Urinary bladder (tissue), 4 donors: ENCODE results near the gene GTSF1L. TPM values are rescaled to one million over a fixed set of nuclear protein-coding genes. Genes with fewer than 3 reads are reported as not detected.
"Not testable (repeated sequence)": the region's sequence is repeated elsewhere in the genome, so short reads cannot be mapped to it uniquely, and the experiment has no call there.

Source experiments
- DNase-seq: peaks from one replicate; pipeline ENCODE4 v3.0.0-alpha.2; 2015; ENCODE audit errors: extremely low spot score
- H3K27ac ChIP-seq: one replicate; pipeline ENCODE4 v1.5.1; 2013; ENCODE audit warnings: low read depth, mild to moderate bottlenecking, moderate library complexity
- H3K36me3 ChIP-seq: one replicate; pipeline ENCODE4 v1.6.1; 2013; ENCODE audit warnings: mild to moderate bottlenecking, moderate library complexity; ENCODE audit not compliant: insufficient read depth
- H3K4me1 ChIP-seq: one replicate; pipeline ENCODE4 v1.6.1; 2013; ENCODE audit warnings: mild to moderate bottlenecking, moderate library complexity; ENCODE audit not compliant: insufficient read depth
- H3K4me3 ChIP-seq: one replicate; pipeline ENCODE4 v1.5.1; 2013; ENCODE audit warnings: low read depth, low read length
- WGBS: extraction: QIAGEN DNeasy Blood & Tissue Kit; methylation state at CpG from one replicate; pipeline ENCODE4 v1.1.7; 2013; 5-methylcytosine and 5-hydroxymethylcytosine counted together
- polyA plus RNA-seq: library from polyadenylated mRNA; stranded (reverse); fragments of 200-250 nt; gene quantifications from one replicate; pipeline ENCODE4 v1.2.3, GENCODE V29; 2013
- total RNA-seq: library from RNA; depleted of rRNA; stranded (reverse); fragments of >200 nt; gene quantifications from one replicate; pipeline ENCODE4 v1.2.3, GENCODE V29; 2014
- donor health status: healthy with polysubstance abuse.
- donor health status: healthy.

Gene GTSF1L
- total RNA-seq (not detected), polyA plus RNA-seq (not detected)

DNA sequence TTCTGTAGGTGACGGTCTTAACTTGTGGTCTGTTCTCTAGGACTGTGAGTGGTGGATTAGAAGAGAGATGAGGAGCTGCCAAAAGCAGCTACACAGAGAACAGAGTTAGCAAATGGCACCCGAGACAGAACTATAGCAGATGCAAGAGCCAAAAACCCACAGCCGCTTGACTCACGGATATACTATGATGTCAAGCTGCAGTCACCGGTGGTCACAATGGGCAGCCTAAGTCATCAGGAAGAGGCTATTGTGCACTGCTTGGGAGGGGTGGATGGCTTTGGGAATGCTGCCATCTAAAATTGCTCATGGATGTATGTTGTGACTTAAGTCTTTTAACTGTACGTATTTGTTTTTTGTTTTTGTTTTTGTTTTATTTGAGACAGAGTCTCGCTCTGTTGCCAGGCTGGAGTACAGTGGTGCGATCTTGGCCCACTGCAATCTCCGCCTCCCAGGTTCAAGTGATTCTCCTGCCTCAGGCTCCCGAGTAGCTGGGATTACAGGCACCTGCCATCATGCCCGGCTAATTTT is at the start of gene GTSF1L:
TSS of gene GTSF1L (minus strand) at position 192 of the 528 bp plus-strand sequence. CDS start 308 bp downstream, outside the sequence.
- WGBS = 86% methylated on average over 11 of the region's 11 CpGs
- Histone ChIP-seq H3K36me3 (no peaks in the 10 kb centered on the region), H3K4me3 (no peak within 1 kb of the TSS), H3K4me1 (no peaks in the 10 kb centered on the region), H3K27ac (no peak within 1 kb of the TSS)
- DNase-seq = no peak

DNA sequence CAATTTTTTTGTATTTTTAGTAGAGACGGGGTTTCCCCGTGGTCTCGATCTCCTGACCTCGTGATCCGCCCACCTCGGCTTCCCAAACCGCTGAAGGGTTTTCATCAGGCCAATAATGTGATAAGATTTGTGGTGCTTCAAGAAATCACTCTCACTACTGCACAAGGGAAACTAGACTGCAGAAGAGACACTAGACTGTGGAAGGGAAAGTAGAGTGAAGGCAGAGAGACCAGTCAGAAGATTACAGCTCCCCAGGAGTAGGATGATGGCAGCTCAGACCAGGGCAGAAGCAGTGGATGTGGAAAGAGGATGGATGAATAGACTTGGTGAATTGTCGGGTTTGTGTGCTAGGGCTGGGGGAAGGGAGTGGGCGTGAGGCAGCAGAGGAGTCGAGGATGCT is 48.0 kb upstream of the GTSF1L start:
- H3K36me3 ChIP-seq = no peaks in the 10 kb centered on the region
- 85% methylated on average over 10 of the region's 10 CpGs for WGBS
- no peak overlapping the region for H3K27ac ChIP-seq
- DNase-seq = no peak
- no peaks in the 10 kb centered on the region for H3K4me1 ChIP-seq
- H3K4me3 ChIP-seq = no peak overlapping the region

DNA sequence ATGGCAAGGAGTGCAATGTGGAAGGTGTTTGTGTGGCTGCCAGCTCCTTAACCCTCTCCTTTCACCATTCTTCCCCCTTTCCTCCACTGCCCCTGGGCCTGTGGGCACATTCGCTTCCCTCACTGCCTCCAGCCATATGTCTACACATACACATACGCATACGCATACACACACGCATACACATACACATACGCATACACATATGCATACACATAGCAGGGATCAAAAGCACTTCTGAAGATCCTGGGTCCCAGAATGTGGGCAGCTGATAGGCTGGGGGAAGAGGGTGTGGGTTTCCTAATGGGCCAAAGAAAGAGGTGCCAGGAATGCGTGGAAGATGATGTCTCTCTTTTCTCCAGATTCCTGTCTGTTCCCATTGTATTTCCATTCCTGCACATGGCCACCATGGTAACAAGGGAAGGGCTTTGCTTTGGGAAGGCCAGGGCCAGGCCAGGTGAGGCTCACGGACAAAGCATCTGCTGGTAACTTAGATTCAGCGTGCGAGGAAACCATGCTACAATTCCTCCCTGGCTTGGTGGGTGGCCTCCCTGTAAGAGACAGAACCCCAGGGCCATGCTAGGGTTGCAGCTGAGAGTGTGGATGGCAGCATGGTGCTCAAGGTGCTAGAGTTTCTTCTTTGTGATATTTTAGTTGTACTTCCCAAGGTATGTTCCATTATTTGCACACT is 44.8 kb upstream of the GTSF1L start:
- Histone ChIP-seq H3K36me3 (no peaks in the 10 kb centered on the region), H3K4me1 (no peaks in the 10 kb centered on the region), H3K27ac (no peak overlapping the region), H3K4me3 (no peak overlapping the region)
- DNase-seq = no peak
- WGBS = 91% methylated on average over 9 of the region's 9 CpGs

DNA sequence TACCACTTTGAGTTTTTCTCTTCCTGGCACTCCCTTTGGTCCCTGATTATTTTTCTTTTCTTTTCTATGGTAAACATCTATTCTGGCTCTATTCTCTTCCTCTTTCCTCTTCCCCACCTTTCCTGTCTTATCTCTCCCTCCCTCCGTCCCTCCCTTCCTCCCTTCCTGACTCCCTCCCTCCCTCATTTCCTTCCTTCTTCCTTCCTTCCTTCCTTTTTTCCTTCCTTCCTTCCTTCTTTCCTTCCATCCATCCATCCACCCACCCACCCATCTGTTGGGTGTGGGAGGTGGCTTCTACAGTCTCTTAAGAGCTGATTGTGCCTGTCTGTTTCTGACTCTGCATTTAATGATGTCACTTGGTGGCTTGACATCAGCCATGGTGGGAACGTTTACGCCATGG is 43.5 kb upstream of the GTSF1L start:
- no peak for DNase-seq
- H3K27ac ChIP-seq = no peak overlapping the region
- H3K36me3 ChIP-seq = no peaks in the 10 kb centered on the region
- no peaks in the 10 kb centered on the region for H3K4me1 ChIP-seq
- H3K4me3 ChIP-seq = no peak overlapping the region
- 58% methylated on average over 3 of the region's 3 CpGs for WGBS

DNA sequence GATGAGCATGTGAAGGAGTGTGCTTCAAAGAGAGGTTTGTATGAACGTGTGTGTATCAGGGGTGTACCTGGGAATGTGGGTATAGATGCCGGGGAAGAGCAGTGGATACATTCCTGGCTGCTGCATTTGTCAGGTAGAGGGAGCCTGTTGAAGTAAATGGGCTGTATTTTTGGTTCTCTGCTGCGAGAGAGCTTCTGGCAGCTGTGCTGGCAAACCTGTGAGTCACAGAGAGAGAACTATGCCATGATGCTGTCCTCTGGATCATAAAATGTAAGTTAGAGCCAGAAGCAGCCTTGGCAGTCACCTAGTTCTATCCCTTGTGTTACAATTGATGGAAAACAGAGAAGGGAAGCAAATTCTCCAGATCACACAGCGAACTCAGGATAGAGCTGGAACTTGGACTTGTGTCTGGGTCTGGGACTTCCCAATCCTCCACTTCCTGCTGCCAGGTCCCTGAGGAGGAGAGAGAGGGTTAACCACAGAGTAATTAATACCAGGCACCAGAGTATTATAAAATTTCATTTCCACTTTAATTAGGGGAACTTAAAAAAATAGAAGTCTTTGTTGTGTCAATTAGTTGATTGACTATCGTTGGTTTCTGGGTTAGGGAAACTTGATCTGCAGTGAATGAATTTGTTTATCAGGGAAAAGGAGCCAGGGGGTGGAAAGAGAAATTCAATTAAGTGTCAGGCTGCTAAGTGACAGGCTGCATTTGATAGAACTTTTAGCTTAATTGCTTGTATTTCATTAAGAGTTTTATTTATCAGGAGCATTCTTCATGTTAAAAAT is 41.1 kb upstream of the GTSF1L start:
- Histone ChIP-seq H3K4me3 (no peak overlapping the region), H3K27ac (no peak overlapping the region), H3K4me1 (no peaks in the 10 kb centered on the region), H3K36me3 (no peaks in the 10 kb centered on the region)
- DNase-seq = no peak
- 30% methylated on average over 5 of the region's 5 CpGs for WGBS

DNA sequence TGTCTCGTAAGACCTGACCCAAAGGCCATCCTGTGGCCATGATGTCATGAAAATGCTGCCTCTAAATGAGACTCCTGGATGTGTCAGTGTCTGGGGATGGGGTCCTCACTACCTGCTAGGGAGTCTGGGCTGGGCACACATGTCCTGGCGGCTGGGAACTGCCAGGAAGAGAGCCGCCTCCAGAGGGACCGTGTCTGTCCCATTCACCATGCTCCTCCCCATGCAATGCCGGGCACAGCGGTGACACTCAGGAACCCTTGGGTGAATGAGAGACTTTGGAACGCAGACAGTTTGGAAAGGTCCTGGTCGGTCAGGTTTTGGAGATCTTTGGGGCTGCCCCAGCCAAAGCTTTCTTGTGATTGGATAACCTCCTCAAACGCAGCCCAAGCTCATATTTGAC is 40.1 kb upstream of the GTSF1L start:
- WGBS = 61% methylated on average over 9 of the region's 9 CpGs
- Histone ChIP-seq H3K27ac (no peak overlapping the region), H3K4me1 (no peaks in the 10 kb centered on the region), H3K36me3 (no peaks in the 10 kb centered on the region), H3K4me3 (no peak overlapping the region)
- DNase-seq = no peak

DNA sequence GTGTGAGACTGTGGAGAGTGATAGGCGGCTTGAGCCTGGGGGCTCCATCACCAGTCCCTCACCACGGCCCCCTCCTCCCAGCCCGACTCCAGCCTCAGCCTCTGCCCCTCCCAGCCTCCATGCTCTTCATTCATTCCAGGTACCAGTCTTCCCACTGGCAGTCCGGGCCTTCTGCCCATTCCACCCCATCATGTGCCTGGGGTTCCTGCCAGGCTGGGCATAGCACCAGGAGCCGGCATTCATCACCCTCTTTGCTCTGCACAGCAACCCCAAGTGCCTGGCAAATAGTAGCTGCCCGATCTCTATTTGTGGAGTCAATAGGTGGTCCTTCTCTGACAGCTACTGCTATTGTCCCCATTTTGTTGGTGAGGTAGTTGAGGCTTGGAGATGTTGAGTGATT is 39.6 kb upstream of the GTSF1L start:
- Histone ChIP-seq H3K36me3 (no peaks in the 10 kb centered on the region), H3K27ac (no peak overlapping the region), H3K4me1 (no peaks in the 10 kb centered on the region), H3K4me3 (no peak overlapping the region)
- DNase-seq = no peak
- WGBS = 44% methylated on average over 6 of the region's 6 CpGs

DNA sequence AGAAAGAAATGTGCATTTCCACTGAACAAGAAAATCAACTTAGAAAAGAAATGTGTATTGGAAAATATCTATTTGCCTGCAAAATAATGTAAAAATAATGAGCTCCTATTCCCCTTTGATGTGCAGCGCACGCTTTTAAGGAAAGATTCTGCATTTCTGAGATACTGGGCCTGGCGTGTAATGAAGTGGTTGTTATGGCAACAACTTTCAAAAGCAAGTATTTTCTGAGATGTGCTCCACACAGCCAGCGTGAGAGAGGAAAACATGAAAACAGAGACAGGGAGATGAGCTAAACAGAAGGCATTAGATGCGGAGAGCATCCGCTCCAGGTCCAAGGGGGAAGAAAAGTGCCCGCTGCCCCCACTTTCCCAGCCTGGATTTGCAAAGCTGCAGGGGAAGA is 39.1 kb upstream of the GTSF1L start:
- H3K27ac ChIP-seq = no peak overlapping the region
- H3K36me3 ChIP-seq = no peaks in the 10 kb centered on the region
- no peak for DNase-seq
- 46% methylated on average over 7 of the region's 7 CpGs for WGBS
- no peak overlapping the region for H3K4me3 ChIP-seq
- H3K4me1 ChIP-seq = no peaks in the 10 kb centered on the region

DNA sequence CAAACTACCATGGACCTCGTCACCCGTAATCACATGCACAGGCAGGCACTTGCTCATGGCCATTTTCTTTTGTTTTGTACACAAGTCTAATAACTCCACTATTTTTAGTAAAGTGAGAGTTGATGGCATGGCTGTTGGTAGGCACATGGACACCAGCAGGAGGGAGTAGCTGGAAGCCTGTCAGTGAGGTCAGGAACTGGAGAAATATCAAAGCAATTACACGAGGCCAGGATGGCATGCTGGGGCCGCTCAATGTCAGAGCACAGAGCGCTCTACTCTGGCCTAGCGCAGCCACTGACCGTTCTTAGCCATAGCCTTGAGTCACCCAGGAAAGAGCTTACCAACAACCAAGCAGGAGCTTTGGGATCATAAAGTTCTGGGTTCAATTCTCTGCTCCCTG is 36.1 kb upstream of the GTSF1L start:
- no peaks in the 10 kb centered on the region for H3K4me1 ChIP-seq
- no peak for DNase-seq
- H3K27ac ChIP-seq = no peak overlapping the region
- no peaks in the 10 kb centered on the region for H3K36me3 ChIP-seq
- 86% methylated on average over 7 of the region's 7 CpGs for WGBS
- no peak overlapping the region for H3K4me3 ChIP-seq

DNA sequence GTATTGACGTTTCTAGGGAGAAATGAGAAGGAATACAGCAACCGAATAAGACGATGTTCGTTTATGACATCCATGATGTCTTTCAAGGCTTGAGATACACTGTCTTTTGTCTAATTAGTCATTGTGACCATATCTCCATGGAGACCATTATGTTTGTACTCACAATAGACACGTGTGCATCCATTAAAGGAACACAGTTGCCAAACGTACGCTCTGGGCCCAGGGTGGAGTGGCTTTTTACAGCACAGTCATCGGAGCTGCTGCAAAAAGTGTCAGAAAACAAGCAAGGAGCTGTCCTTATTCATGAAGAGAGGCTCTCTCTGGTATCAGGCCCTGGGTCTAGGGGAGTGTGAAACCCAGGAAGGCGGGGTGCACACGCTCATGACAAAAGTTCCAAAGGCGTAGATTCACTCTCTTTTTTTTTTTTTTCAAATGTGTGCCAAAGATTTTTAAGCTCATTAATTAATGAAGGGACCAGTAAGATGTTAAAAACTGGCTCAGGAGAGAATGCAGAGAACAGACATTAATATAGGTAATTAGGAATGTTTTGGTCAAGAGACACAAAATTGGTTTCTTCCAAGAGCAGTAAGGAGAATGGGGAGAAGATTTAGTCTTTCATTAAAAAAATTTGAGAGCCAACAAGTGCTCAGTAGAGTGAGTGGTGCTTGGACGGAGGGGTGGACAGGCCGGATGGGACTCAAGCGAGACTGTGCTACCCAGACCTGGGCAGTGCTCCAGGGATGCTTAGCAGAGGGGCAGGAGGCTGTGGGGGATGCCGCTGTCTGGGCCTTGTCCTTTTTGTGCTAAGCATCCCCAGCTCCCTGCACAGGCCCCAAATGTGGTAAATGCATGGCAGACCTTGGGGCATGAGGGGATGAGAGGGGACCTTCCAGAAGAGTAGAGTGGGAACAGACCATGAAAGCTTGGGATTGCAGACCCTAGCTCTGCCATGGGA is 34.9 kb upstream of the GTSF1L start:
- Histone ChIP-seq H3K4me3 (no peak overlapping the region), H3K4me1 (no peaks in the 10 kb centered on the region), H3K27ac (no peak overlapping the region), H3K36me3 (no peaks in the 10 kb centered on the region)
- 71% methylated on average over 15 of the region's 15 CpGs for WGBS
- no peak for DNase-seq

DNA sequence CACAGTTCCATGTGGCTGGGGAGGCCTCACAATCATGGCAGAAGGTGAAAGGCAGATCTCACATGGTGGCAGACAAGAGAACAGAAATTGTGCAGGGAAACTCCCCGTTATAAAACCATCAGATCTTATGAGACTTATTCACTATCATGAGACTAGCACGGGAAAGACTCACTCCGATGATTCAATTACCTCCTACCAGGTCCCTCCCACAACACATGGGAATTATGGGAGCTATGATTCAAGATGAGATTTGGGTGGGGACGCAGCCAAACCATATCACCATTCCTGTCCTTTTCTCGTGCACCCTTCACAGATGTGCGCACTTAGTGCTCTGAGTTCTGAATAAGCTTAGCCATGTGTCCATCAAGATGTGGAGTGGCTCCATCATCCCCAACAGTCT is 31.1 kb upstream of the GTSF1L start:
- not testable (repeated sequence) for H3K36me3 ChIP-seq, DNase-seq, H3K4me1 ChIP-seq, H3K4me3 ChIP-seq, H3K27ac ChIP-seq
- WGBS = 84% methylated on average over 6 of the region's 6 CpGs

DNA sequence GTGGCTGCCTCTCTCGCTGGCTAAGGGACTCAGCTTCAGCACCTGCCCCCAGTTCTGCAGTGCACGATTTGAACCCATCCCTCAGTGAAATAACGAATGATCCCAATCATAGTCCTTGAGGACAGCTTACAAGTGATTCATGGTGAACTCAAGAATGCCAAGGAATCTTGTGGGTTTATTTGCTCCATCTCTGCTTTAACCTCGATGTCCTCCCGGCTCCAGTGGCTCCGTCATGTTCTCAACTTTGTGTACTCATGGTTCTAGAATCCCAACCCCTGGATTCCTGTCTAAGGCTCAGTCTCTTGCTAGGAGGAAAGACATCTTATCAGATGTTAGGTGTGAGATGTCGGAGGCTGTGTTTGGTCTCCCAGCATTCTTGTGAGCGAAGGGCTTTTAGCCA is 29.0 kb upstream of the GTSF1L start:
- Histone ChIP-seq H3K36me3 (no peaks in the 10 kb centered on the region), H3K27ac (no peak overlapping the region), H3K4me1 (no peaks in the 10 kb centered on the region), H3K4me3 (no peak overlapping the region)
- WGBS = 87% methylated on average over 8 of the region's 8 CpGs
- DNase-seq = no peak

DNA sequence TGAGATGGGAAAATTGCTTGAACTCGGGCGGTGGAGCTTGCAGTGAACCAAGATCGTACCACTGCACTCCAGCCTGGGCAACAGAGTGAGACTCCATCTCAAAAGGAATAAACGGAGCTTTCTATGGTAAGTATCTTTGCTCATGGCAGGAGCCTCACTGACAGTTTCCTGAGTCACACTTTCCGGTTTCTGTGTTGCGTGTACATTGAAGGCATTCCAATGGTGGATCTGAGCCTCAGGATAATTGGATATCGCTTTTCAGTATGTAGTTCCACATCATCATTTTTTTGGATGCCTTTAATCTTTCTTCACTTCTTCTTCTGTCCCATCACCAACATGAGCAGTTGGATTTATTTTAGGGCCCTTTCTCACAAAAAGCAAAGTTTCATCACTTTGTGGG is 28.6 kb upstream of the GTSF1L start:
- H3K36me3 ChIP-seq = no peaks in the 10 kb centered on the region
- no peaks in the 10 kb centered on the region for H3K4me1 ChIP-seq
- no peak overlapping the region for H3K27ac ChIP-seq
- no peak overlapping the region for H3K4me3 ChIP-seq
- 80% methylated on average over 7 of the region's 7 CpGs for WGBS
- no peak for DNase-seq
